Spinal cord (tissue), 10 donors: ENCODE measurements around the gene MYH1. TPM values are rescaled to one million over a fixed set of nuclear protein-coding genes. Genes with fewer than 3 reads are reported as not detected.
A peak's percentile ranks its signal among the peaks of the same experiment; 100 is the strongest.
"Not testable (repeated sequence)": the region's sequence is repeated elsewhere in the genome, so short reads cannot be mapped to it uniquely, and the experiment has no call there.

Source experiments
- DNase-seq, 6 donors: peaks; one replicate each; pipeline versions ENCODE4 v3.0.0 to v3.0.0-alpha.2; 2013 to 2015; ENCODE audit warnings: low spot score in 6 of 6, low read depth in 4 of 6
- H3K27ac ChIP-seq: one replicate; pipeline ENCODE4 v1.5.1; 2013; ENCODE audit warnings: low read depth, low read length, control low read depth
- H3K27me3 ChIP-seq: one replicate; pipeline ENCODE4 v1.6.1; 2013; ENCODE audit warnings: low read length; ENCODE audit not compliant: control insufficient read depth, insufficient read depth
- H3K36me3 ChIP-seq: one replicate; pipeline ENCODE4 v1.6.1; 2013; ENCODE audit warnings: low read length; ENCODE audit not compliant: control insufficient read depth, insufficient read depth
- H3K4me1 ChIP-seq: one replicate; pipeline ENCODE4 v1.6.1; 2013; ENCODE audit warnings: low read length; ENCODE audit not compliant: control insufficient read depth, insufficient read depth
- H3K4me3 ChIP-seq: one replicate; pipeline ENCODE4 v1.5.1; 2013; ENCODE audit warnings: low read depth, low read length, control low read depth
- H3K9me3 ChIP-seq: one replicate; pipeline ENCODE4 v1.6.1; 2013; ENCODE audit warnings: low read length; ENCODE audit not compliant: control insufficient read depth, insufficient read depth
- WGBS: methylation state at CpG from one replicate; pipeline ENCODE4 v1.1.5; 2013; ENCODE audit warnings: missing lambda C conversion rate; ENCODE audit not compliant: insufficient coverage; 5-methylcytosine and 5-hydroxymethylcytosine counted together
- long read RNA-seq, 4 donors: transcript quantifications; one replicate each; lab custom pipeline, GENCODE V29; 2026
- polyA plus RNA-seq, 2 donors: library from polyadenylated mRNA; unstranded; fragments of 120-200 nt; gene quantifications; one replicate each; pipeline ENCODE4 v1.2.1, GENCODE V29; 2013; ENCODE audit not compliant: insufficient read length in 2 of 2
- total RNA-seq, 2 donors: library from RNA; depleted of rRNA in 1 of 2; stranded (reverse); fragments of 120-200 nt in 1 of 2; fragments of >200 nt in 1 of 2; gene quantifications; one replicate each; pipeline versions ENCODE4 v1.2.3 to v1.2.4, GENCODE V29; 2013 to 2014
- donor health status: healthy.

MYH1 gene
- not detected for total RNA-seq
- not detected for polyA plus RNA-seq
- long read RNA-seq, donor 1: 0 reads
- long read RNA-seq, donor 2: 0 reads
- long read RNA-seq, donor 3: 0 reads
- long read RNA-seq, donor 4: 0 reads

DNA sequence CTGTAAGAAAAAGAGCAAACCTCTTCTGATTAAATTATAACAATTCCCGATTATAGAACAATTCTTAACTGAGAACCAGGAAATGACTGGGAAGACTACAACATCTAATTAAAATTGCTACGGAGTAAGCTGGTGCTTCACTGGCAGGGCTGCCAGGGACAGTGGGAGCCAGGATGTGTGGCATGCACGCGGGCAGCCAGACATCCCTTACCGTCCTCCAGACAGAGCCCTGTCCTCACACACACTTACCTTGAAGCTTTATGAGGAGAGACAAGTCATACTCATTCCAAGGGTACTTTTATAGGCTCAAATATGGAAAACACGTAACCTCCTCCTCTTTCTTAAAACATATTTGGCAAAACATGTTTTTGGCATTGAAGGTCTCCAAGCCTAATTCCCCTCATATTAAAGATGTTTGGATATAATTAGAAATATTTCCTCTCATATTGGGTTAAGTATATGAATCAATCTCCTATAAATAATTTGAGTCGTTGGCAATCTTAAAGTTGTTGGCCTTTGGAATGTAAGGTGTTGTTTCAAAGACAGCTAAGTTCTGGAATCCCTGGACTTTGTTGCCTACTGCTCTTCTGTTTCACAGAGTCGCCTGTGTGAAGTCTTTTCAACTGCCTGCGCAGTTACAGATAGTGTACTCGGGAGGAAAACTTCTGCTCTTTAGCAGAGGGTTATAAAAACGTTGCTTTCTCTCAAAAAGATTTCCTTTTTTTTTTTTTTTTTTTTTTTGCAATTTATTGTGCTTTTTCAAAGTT is at the start of gene MYH1:
Gene MYH1, minus strand, starts transcription at position 272 of the 767 bp plus-strand sequence. CDS start 1,900 bp downstream, outside the sequence.
- H3K27ac ChIP-seq: no peak within 1 kb of the TSS
- DNase-seq: no peak
- no peak within 1 kb of the TSS for H3K4me3 ChIP-seq
- no peaks in the 10 kb centered on the region for H3K9me3 ChIP-seq
- no peaks in the 10 kb centered on the region for H3K27me3 ChIP-seq
- no peaks in the 10 kb centered on the region for H3K36me3 ChIP-seq
- H3K4me1 ChIP-seq: no peaks in the 10 kb centered on the region
- 70% methylated on average over 2 of the region's 11 CpGs for WGBS

DNA sequence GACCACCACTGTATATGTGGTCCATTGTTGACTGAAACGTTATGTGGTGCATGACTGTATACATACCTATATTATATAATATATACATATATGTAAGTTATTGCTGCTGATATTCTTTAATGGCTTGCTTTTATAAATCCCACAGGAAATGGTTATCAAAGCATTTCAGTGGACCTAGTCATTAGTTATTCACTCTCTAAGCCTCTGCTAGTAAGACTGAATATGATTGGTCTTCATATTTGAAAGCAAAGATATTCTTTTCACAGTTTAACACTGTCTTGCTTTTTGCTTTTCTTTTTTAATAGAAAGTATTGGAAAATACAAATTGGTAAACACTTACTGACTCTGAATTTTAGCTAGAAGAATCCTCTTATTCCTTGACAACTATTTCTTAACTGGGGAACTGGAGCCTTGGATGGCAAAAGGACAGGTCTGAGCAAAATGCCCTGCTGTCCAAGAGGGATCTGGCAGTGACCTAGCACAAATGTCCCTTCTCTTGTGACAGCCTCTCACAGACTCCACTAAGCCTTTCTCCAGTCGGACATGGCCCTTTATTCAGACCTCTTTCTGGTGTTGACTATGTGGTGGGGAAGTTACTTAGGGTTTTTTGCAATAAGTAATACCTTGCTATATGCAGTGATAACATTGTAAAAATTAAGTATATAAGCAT is 45.8 kb upstream of the MYH1 start:
- no CpG with 5 or more reads among the region's 2 CpGs for WGBS
- DNase-seq: no peak
- no peaks in the 10 kb centered on the region for H3K36me3 ChIP-seq
- H3K9me3 ChIP-seq: no peaks in the 10 kb centered on the region
- H3K27ac ChIP-seq: no peak overlapping the region
- no peaks in the 10 kb centered on the region for H3K27me3 ChIP-seq
- H3K4me3 ChIP-seq: no peak overlapping the region
- H3K4me1 ChIP-seq: no peaks in the 10 kb centered on the region

DNA sequence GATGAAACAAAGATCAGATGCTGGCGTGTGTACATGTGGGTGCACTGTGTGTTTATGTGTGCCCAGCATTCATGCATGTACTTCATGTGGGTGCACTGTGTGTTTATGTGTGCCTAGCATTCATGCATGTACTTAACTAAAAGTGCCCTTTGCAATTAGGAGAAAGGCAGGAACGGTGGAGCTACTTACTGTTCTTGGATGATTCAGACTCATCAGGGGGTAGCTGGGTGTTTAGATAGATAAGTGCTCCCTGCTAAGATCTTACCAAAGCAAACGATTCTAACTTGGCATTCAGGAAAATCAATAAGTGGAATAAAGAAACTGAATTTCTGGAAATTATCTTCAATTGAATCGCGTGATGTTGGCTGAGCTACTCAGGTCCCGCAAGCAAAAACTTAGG is 39.7 kb upstream of the MYH1 start:
- Histone ChIP-seq H3K27me3 (no peaks in the 10 kb centered on the region), H3K4me3 (no peak overlapping the region), H3K4me1 (no peaks in the 10 kb centered on the region), H3K9me3 (no peaks in the 10 kb centered on the region), H3K27ac (no peak overlapping the region), H3K36me3 (no peaks in the 10 kb centered on the region)
- no peak for DNase-seq
- WGBS: 94% methylated on average over 4 of the region's 6 CpGs

DNA sequence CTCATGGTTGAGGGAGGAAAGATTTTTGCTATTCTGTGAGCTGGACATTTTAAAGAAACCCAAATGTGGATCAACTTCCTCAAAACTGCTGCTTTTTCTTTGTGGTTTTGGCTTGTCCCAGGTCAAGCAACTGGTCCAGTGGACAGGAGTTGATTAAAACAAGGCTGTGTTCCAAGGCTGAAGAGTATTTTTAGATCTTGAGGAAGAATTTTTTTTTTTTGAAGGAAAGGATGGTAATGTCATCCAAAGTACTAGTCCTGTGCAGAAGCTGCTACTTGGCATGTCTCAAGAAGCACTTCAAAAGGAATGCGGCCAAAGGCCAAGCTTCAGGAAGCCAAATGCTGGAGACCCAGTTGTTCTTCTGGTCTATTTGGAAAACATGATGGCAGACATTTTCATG is 39.1 kb upstream of the MYH1 start:
- DNase-seq: no peak
- Histone ChIP-seq H3K9me3 (no peaks in the 10 kb centered on the region), H3K4me3 (no peak overlapping the region), H3K4me1 (no peaks in the 10 kb centered on the region), H3K27ac (no peak overlapping the region), H3K27me3 (no peaks in the 10 kb centered on the region), H3K36me3 (no peaks in the 10 kb centered on the region)
- no CpG with 5 or more reads among the region's 1 CpG for WGBS

DNA sequence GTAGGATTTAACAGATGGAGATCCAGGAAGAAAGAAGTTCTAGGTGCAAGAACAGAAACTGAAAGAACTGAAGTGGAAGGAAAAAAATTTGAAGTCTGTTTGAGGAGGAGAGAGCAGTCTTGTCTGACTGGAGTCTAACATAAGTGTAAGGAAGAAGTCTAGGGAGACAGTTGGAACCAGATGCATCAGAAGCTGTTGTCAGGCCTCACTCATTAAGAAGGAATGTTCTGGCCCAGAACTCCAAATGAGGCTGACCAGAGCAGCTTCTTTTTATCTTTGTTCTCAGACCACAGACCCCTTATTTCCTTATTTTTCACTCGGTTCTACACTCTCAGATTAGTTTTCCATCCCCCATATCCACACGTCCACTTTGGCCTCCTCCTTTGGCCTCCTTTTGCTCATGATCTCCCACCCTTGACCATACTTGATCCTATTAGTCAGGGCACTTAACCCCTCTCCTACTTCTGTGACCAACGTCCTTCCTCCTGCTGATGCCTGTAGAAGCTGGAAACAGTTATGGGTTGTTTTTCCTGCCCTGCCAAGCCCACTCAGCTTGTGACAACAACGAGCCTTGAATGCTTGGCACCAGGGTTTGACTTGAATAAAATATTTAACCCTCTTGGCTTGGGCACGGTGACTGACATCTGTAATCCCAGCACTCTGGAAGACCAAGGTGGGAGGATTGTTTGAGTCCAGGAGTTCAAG is 38.1 kb upstream of the MYH1 start:
- H3K9me3 ChIP-seq: no peaks in the 10 kb centered on the region
- no peaks in the 10 kb centered on the region for H3K27me3 ChIP-seq
- no peaks in the 10 kb centered on the region for H3K4me1 ChIP-seq
- WGBS: 77% methylated on average over 4 of the region's 5 CpGs
- no peak overlapping the region for H3K4me3 ChIP-seq
- no peak overlapping the region for H3K27ac ChIP-seq
- no peak for DNase-seq
- H3K36me3 ChIP-seq: no peaks in the 10 kb centered on the region

DNA sequence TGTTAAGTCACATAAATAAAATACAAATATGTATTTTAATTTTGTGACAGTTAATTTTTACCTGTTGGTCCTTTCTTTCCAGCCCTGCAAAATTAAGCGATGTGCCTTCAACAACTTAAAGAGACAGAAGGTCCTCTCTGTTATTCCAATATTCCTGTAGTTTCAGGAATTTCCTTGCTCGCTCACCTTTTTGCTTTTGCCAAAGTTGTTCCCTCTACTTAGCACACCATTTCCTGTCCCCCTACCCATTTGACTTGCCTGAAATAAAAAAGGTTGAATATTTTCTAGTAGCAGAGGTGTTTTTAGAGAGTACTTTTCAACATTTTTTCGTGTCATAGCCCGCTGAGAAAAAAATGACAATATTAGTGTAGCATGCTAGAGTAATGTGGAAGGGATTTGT is 31.7 kb upstream of the MYH1 start:
- Histone ChIP-seq H3K4me3 (no peak overlapping the region), H3K9me3 (no peaks in the 10 kb centered on the region), H3K27ac (no peak overlapping the region), H3K4me1 (peaks cover 3% of the 10 kb centered on the region), H3K36me3 (no peaks in the 10 kb centered on the region), H3K27me3 (no peaks in the 10 kb centered on the region)
- no peak for DNase-seq
- 90% methylated on average over 2 of the region's 4 CpGs for whole genome bisulfite sequencing

DNA sequence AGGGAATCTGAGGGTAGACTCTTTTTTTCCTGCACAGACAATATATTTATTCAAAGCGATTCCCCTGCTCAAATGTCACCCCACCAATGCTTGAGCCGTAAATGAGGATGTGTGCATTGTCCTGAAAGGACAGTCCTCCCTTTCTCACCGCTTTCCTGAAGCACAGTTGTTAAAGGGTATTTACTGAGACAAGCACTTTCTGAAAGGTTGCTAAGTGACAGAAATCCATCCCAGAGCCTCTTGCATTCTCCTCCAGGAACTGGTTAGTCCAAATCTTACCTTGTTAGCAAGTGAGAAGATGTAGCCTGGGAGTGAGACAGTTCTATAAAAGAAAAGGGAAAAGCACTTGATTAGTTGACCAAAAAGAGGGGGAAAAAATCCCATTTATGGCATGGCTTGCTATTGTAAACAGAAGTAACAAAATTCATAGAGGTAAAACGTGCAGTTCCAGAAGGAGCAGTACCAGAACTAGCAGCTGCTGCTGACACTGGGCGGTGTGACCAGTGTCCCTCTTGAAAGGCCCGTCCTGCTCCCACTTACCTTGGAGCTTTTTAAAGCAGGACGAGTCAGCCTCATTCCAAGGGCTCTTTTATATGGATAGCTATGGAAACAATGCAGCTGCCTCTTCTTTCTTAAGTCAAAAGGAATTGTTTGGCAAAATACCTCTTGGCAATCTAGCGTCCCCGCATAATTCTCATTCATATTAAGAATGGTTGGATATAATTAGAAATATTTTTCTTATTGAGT is 30.9 kb upstream of the MYH1 start, which contains the start of gene MYH2:
Gene MYH2, minus strand, starts transcription at position 563 of the 747 bp plus-strand sequence. CDS start 1,738 bp downstream, outside the sequence.
- Histone ChIP-seq H3K27me3 (no peaks in the 10 kb centered on the region), H3K27ac (no peak within 1 kb of the TSS)

DNA sequence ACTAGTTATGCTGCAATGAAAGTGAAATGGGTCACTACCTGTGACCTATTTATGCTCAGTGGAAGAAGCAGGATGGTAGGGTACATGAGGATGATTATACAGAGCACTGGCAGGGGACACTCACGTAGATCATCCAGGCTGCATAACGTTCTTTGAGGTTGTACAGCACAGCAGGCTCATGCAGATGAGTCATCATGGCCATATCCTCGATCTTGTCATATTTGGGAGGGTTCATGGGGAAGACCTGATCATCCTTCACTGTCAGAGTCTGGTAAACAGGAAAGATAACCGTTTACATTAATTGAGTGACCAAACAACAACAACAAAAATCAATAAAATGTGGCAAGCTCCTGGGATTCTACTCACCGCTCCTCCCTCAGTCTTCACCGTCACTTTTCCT is 29.0 kb upstream of the MYH1 start:
- no peaks in the 10 kb centered on the region for H3K27me3 ChIP-seq
- H3K4me1 ChIP-seq: peaks cover 3% of the 10 kb centered on the region
- no peak overlapping the region for H3K4me3 ChIP-seq
- DNase-seq: no peak
- no peaks in the 10 kb centered on the region for H3K9me3 ChIP-seq
- WGBS: 74% methylated on average over 5 of the region's 6 CpGs
- H3K36me3 ChIP-seq: no peaks in the 10 kb centered on the region
- no peak overlapping the region for H3K27ac ChIP-seq

More for the DNA sequence above, 30.9 kb upstream of the MYH1 start, which contains the start of gene MYH2:
- peak in 5 of 6 donors; percentile 3 to 73 (median 11) for DNase-seq
- Histone ChIP-seq H3K36me3 (no peaks in the 10 kb centered on the region), H3K9me3 (no peaks in the 10 kb centered on the region), H3K4me1 (peaks cover 3% of the 10 kb centered on the region), H3K4me3 (no peak within 1 kb of the TSS)
- 12% methylated on average over 3 of the region's 9 CpGs for whole genome bisulfite sequencing

DNA sequence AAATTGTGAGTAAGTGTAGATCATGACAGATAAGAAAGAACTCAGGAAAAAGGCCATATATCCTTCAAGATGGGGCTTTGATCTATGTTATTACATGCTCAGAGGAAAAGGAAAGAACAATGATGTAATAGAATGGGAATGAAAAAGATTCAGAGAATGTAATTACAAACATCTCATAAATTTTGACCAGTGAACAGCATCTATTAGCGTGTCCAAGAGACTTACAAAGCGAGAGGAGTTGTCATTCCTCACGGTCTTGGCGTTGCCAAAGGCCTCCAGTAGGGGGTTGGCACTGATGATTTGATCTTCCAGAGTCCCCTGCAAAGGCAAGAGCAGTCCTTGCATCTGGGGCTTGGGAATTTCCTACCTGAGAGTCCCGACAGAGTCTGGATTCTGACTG is 25.1 kb upstream of the MYH1 start:
- H3K27ac ChIP-seq, H3K27me3 ChIP-seq, DNase-seq, H3K4me3 ChIP-seq, H3K4me1 ChIP-seq, H3K9me3 ChIP-seq, H3K36me3 ChIP-seq: not testable (repeated sequence)
- WGBS: 40% methylated on average over 1 of the region's 5 CpGs
